ENCODE results near the gene CD5L. TPM values are rescaled to one million over a fixed set of nuclear protein-coding genes. Genes with fewer than 3 reads are reported as not detected.

CD5L gene
- total and polyA plus RNA-seq, 4 donors, result 7.9 to 124 (median 35.4) TPM

- Histone ChIP-seq H3K27me3 (ENCODE audit: control insufficient read depth in 4 of 4, insufficient read depth in 4 of 4, low read length in 3 of 4) (no peaks in the 10 kb centered on the region), H3K4me3 (ENCODE audit: low read depth in 1 of 3, low read length in 3 of 3) (no peak overlapping the region), H3K36me3 (ENCODE audit: control insufficient read depth in 4 of 4, insufficient read depth in 3 of 4, low read depth in 1 of 4, low read length in 3 of 4) (no peaks in the 10 kb centered on the region), H3K9ac (ENCODE audit: low read depth in 1 of 2, low read length in 2 of 2) (no peak overlapping the region), H3K9me3 (ENCODE audit: control insufficient read depth in 4 of 4, low read length in 3 of 4) (peaks cover 0 to 8% (median 0%) of the 10 kb centered on the region in 4 donors), H3K4me1 (ENCODE audit: control insufficient read depth in 4 of 4, insufficient read depth in 4 of 4, low read length in 3 of 4) (no peaks in the 10 kb centered on the region), H3K27ac (ENCODE audit: low read depth in 1 of 2, low read length in 2 of 2) (no peak overlapping the region)
- no peak for DNase-seq (ENCODE audit: low spot score)
- 88% methylated on average over 5 of the region's 5 CpGs for WGBS
- TF ChIP-seq ATF3 (IDR thresholded peaks at IDR 0.05), result no peak
- TF ChIP-seq SP1 (IDR thresholded peaks at IDR 0.05), result no peak
- no peak for TF ChIP-seq ZBTB33 (IDR thresholded peaks at IDR 0.05)
- TF ChIP-seq NR2F2 (IDR thresholded peaks at IDR 0.05), result no peak
- TF ChIP-seq, protein P1, sequence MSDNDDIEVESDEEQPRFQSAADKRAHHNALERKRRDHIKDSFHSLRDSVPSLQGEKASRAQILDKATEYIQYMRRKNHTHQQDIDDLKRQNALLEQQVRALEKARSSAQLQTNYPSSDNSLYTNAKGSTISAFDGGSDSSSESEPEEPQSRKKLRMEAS (IDR thresholded peaks at IDR 0.05), result no peak
- TF ChIP-seq EGR1 (IDR thresholded peaks at IDR 0.05; ENCODE audit: low read depth in 2 of 2), result no peak
- no peak for TF ChIP-seq TAF1 (conservative IDR thresholded peaks at IDR 0.05)
- TF ChIP-seq RAD21 (IDR thresholded peaks at IDR 0.05), result no peak
- no peak for TF ChIP-seq HNF4A (conservative IDR thresholded peaks at IDR 0.05)
Observed at GRCh38 chr1:157798211-157798610, 43.4 kb downstream of the CD5L start.

- Histone ChIP-seq H3K9me3 (ENCODE audit: control insufficient read depth in 4 of 4, low read length in 3 of 4) (no peaks in the 10 kb centered on the region), H3K36me3 (ENCODE audit: control insufficient read depth in 4 of 4, insufficient read depth in 3 of 4, low read depth in 1 of 4, low read length in 3 of 4) (no peaks in the 10 kb centered on the region), H3K4me3 (ENCODE audit: low read depth in 1 of 3, low read length in 3 of 3) (no peak overlapping the region), H3K4me1 (ENCODE audit: control insufficient read depth in 4 of 4, insufficient read depth in 4 of 4, low read length in 3 of 4) (no peaks in the 10 kb centered on the region), H3K27me3 (ENCODE audit: control insufficient read depth in 4 of 4, insufficient read depth in 4 of 4, low read length in 3 of 4) (no peaks in the 10 kb centered on the region), H3K9ac (ENCODE audit: low read depth in 1 of 2, low read length in 2 of 2) (no peak overlapping the region), H3K27ac (ENCODE audit: low read depth in 1 of 2, low read length in 2 of 2) (no peak overlapping the region)
- no peak for DNase-seq (ENCODE audit: low spot score)
- WGBS, result 8% methylated on average over 1 of the region's 1 CpG
- TF ChIP-seq JUND (IDR thresholded peaks at IDR 0.05) (no peak), ZBTB33 (IDR thresholded peaks at IDR 0.05) (no peak), FOXA2 (IDR thresholded peaks at IDR 0.05) (no peak), TAF1 (conservative IDR thresholded peaks at IDR 0.05) (no peak), FOXA1 (IDR thresholded peaks at IDR 0.05) (no peak), REST (IDR thresholded peaks at IDR 0.05) (no peak), ATF3 (IDR thresholded peaks at IDR 0.05) (no peak), CTCF (IDR thresholded peaks at IDR 0.05; ENCODE audit: low read depth, low read length, missing input control) (no peak), GABPA (IDR thresholded peaks at IDR 0.05 in 1 of 2, conservative IDR thresholded peaks at IDR 0.05 in 1 of 2) (no peak), RAD21 (IDR thresholded peaks at IDR 0.05) (no peak), HNF4G (IDR thresholded peaks at IDR 0.05) (no peak), HNF4A (conservative IDR thresholded peaks at IDR 0.05) (no peak), SP1 (IDR thresholded peaks at IDR 0.05) (no peak)
Observed at GRCh38 chr1:157785248-157785647, 56.4 kb downstream of the CD5L start.
